Measurements from ENCODE around the gene SLC25A11. TPM values are rescaled to one million over a fixed set of nuclear protein-coding genes. Genes with fewer than 3 reads are reported as not detected.
"Not testable (repeated sequence)": the region's sequence is repeated elsewhere in the genome, so short reads cannot be mapped to it uniquely, and the experiment has no call there.

The SLC25A11 gene
- total RNA-seq, 1 donor from 2014 or later: 28.3 TPM

- no peak for DNase-seq (ENCODE audit: low spot score)
- intact Hi-C loops (cut with DNase I): no loop called here
- ATAC-seq: no peak
Observed at GRCh38 chr17:4933646-4934045, 6.2 kb downstream of the SLC25A11 start.

- intact Hi-C loops (cut with DNase I): no loop called here
- ATAC-seq: no peak
- no peak for DNase-seq (ENCODE audit: low spot score)
Observed at GRCh38 chr17:4932756-4933155, 7.1 kb downstream of the SLC25A11 start.

GRCh38 chr17:4931963-4932362 is 7.9 kb downstream of the SLC25A11 start, which contains the start of gene GP1BA:
GP1BA (plus strand) TSS chr17:4932277; CDS start chr17:4932605, 328 bp downstream.
- ATAC-seq (no peak), DNase-seq (ENCODE audit: low spot score) (no peak)
- intact Hi-C loops (cut with DNase I): no loop called here

- DNase-seq (ENCODE audit: low spot score) (no peak), ATAC-seq (no peak)
- intact Hi-C loops (cut with DNase I): no loop called here
Observed at GRCh38 chr17:4928881-4929280, 11.0 kb downstream of the SLC25A11 start.

- ATAC-seq; DNase-seq (ENCODE audit: low spot score); intact Hi-C loops (cut with DNase I): not testable (repeated sequence)
Observed at GRCh38 chr17:4926577-4927335, 13.1 kb downstream of the SLC25A11 start.

GRCh38 chr17:4921320-4921719 is 18.5 kb downstream of the SLC25A11 start:
- ATAC-seq (no peak), DNase-seq (ENCODE audit: low spot score) (no peak)
- intact Hi-C loops (cut with DNase I): no loop called here

- DNase-seq (ENCODE audit: low spot score): no peak
- intact Hi-C loops (cut with DNase I): no loop called here
- no peak for ATAC-seq
Observed at GRCh38 chr17:4920351-4921048, 19.3 kb downstream of the SLC25A11 start.

- ATAC-seq: no peak
- intact Hi-C loops (cut with DNase I): loop anchor here (10.0 kb wide), 1 partner anchor 145 kb away; no protein-coding TSS in a partner anchor
- DNase-seq (ENCODE audit: low spot score): no peak
Observed at GRCh38 chr17:4919511-4920047, 20.3 kb downstream of the SLC25A11 start.

GRCh38 chr17:4914551-4914950 is 25.3 kb downstream of the SLC25A11 start:
- DNase-seq (ENCODE audit: low spot score); ATAC-seq: not testable (repeated sequence)
- intact Hi-C loops (cut with DNase I): loop anchor here (10.0 kb wide), 1 partner anchor 150 kb away; no protein-coding TSS in a partner anchor

GRCh38 chr17:4913994-4914393 is 25.9 kb downstream of the SLC25A11 start:
- intact Hi-C loops (cut with DNase I): loop anchor here (10.0 kb wide), 1 partner anchor 151 kb away; no protein-coding TSS in a partner anchor

GRCh38 chr17:4908711-4909496 is 30.9 kb downstream of the SLC25A11 start:
- intact Hi-C loops (cut with DNase I): no loop called here
- DNase-seq (ENCODE audit: low spot score): peak; percentile 92
- ATAC-seq: peak; percentile 97

More at GRCh38 chr17:4913994-4914393, 25.9 kb downstream of the SLC25A11 start:
- DNase-seq (ENCODE audit: low spot score) (no peak), ATAC-seq (no peak)

- intact Hi-C loops (cut with DNase I): no loop called here
- ATAC-seq (peak; percentile 44), DNase-seq (ENCODE audit: low spot score) (no peak)
Observed at GRCh38 chr17:4908301-4908700, 31.5 kb downstream of the SLC25A11 start.

- ATAC-seq; DNase-seq (ENCODE audit: low spot score); intact Hi-C loops (cut with DNase I): not testable (repeated sequence)
Observed at GRCh38 chr17:4906642-4907041, 33.2 kb downstream of the SLC25A11 start.

GRCh38 chr17:4903051-4903818 is 36.6 kb downstream of the SLC25A11 start, which contains the start of gene CHRNE:
CHRNE (minus strand) TSS chr17:4903098; CDS start chr17:4903063, 35 bp downstream.
- peak; percentile 87 for DNase-seq (ENCODE audit: low spot score)
- ATAC-seq: no peak
- intact Hi-C loops (cut with DNase I): no loop called here

GRCh38 chr17:4902540-4902939 is 37.3 kb downstream of the SLC25A11 start:
- DNase-seq (ENCODE audit: low spot score) (no peak), ATAC-seq (no peak)
- intact Hi-C loops (cut with DNase I): no loop called here

- intact Hi-C loops (cut with DNase I): no loop called here
- peak; percentile 87 for ATAC-seq
Observed at GRCh38 chr17:4901648-4902344, 38.0 kb downstream of the SLC25A11 start.

GRCh38 chr17:4901108-4901647 is 38.7 kb downstream of the SLC25A11 start:
- ATAC-seq (peak; percentile 0), DNase-seq (ENCODE audit: low spot score) (peak; percentile 66)
- intact Hi-C loops (cut with DNase I): no loop called here

More at GRCh38 chr17:4901648-4902344, 38.0 kb downstream of the SLC25A11 start:
- DNase-seq (ENCODE audit: low spot score): peak; percentile 79
